Dermis microvascular lymphatic vessel endothelial cell (primary cell): ENCODE measurements around the gene ADAT1. TPM values are rescaled to one million over a fixed set of nuclear protein-coding genes. Genes with fewer than 3 reads are reported as not detected.

Experiments used
- total RNA-seq: library from RNA; depleted of rRNA; stranded (reverse); fragments of >200 nt; gene quantifications from 2 replicates; pipeline ENCODE4 v1.2.1, GENCODE V29; 2014

The ADAT1 gene
- total RNA-seq, 1 donor from 2014 or later: 47.4 TPM

Other genes with a start within 250 kb of the ADAT1 start
- 36.0 and 52.4 TPM in 2 replicates for gene CFDP1, start 189.8 kb downstream of the ADAT1 start, total RNA-seq
- 30.3 and 37.6 TPM in 2 replicates for gene TMEM170A, start 158.6 kb downstream of the ADAT1 start, total RNA-seq
- 0.64 and 1.0 TPM in 2 replicates for gene CHST6, start 127.8 kb downstream of the ADAT1 start, total RNA-seq
- gene CHST5, start 87.2 kb downstream of the ADAT1 start, total RNA-seq: 0.13 TPM in 1 of 2 replicates, not detected in the other
- gene TMEM231, start 67.0 kb downstream of the ADAT1 start, total RNA-seq: 6.9 and 10.7 TPM in 2 replicates
- 47.5 and 79.4 TPM in 2 replicates for gene GABARAPL2, start 56.9 kb downstream of the ADAT1 start, total RNA-seq
- gene KARS1, start 24.4 kb upstream of the ADAT1 start, total RNA-seq: 131 and 144 TPM in 2 replicates
- gene TERF2IP, start 24.5 kb upstream of the ADAT1 start, total RNA-seq: 32.3 and 39.6 TPM in 2 replicates
- not detected in 2 replicates for gene CPHXL2, start 53.7 kb upstream of the ADAT1 start, total RNA-seq
- not detected in 2 replicates for gene DUXB, start 78.2 kb upstream of the ADAT1 start, total RNA-seq
- not detected in 2 replicates for gene CPHXL, start 103.2 kb upstream of the ADAT1 start, total RNA-seq